HUDEP-2 (cell line): ENCODE measurements around the gene KLRC4.
"Not testable (repeated sequence)": the region's sequence is repeated elsewhere in the genome, so short reads cannot be mapped to it uniquely, and the experiment has no call there.

Experiments
- DNase-seq, 76 experiments: peaks; one replicate each; lab custom pipeline; 2025; ENCODE audit not compliant: unreplicated experiment in 76 of 76; lab: John Stamatoyannopoulos, UW

The KLRC4 gene

DNA sequence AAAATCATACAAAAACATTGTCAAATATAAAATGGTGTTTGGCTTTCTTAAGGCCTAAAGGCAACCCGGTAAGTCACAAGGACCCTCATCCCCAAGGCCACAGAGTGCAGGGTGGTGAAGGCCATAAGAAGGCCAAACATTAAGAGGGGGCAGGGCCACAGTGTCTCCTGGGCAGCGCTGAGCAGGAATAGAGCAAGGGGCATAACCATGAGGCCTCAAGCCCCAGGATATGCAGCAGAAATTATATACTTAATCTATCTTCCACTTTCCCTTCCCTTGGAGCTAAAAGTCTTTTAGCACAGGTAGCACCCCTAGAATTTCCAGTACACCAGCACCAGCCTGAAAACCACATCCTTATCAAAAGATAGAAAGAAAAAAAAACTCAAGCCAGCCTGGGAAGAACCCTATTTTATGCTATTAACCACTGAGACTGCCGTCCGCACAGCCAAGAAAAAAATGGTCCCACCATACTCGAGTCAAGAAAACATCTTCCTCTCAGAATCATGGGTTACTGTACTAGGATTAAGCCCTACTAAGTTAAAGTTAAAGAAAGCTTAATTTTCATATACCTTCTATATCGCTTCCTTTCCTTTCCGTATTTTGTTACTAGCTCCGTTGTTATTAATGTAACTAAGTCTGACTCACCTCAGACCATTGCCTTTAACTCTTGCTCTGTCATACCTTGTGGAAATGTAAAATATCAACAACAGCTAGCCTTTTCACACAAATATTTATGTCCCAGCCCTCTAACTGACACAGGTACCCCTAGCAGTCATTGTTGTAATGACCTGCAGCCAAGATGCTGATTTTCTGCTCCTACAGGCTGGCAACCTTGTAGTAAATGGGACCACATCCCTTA is 39.8 kb downstream of the KLRC4 start:
- DNase-seq = no peak

DNA sequence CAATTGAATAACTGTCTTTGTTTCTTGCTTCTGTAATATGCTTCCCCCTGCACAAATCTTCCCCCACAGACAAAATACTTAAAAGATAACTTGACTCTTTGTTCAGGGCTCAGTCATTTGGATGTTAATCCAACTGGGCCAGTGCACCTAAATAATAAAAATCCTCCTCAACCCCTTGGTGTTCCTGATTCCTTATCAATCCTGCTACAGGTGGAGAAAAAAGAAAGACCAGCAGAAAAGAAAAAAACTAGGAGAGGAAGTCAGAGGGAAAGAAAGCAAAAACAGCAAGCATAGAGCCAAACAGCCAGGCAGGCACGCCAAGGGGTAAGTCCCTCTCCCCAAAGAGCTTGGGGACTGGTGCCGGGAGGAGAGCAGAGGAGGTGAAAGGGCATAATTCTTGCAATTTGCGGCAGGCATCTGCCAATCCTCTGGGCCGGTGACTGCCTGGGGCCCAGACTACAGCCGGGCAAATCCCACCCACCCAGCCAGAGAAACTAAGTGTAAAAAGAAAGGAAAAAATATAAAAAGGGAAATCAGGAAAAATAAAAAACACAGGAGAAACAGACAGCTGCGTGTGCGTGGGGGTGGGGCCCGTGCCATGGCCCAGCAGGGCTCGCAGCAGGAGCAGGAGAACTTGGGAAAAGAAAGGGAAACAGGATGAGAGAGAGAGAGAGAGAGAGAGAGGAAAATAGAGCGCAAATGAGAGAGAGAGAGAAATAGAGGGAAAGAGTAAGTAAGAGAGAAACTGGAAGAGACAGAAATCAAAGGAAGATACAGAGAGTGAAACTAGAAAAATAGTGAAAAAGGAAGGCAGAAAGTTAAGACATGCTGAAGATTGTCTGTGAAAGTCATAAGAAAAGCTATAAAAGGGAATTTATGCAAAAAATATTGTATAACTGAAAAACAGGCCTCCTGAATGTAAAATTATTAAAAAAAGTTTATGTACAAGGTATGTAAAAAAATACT is 41.1 kb downstream of the KLRC4 start:
- DNase-seq = no peak

DNA sequence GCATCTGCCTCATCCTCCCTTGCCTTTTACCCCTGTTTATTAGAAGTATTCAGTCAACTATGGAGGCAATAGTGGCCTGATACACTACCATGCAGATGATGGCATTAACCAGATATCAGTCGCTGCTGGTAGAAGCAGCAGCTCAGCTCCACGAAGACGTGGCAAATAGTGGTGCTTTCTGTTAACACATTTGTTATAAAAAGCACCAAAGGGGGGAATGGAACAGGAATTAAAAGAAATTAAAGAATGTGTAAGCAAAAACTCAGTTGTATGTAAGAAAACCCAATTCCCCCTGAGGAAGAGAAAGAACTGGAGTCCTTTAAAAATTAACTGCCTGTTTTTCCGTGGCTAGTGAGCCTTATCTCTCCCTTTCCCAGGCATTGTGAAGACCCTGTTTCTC is 41.8 kb downstream of the KLRC4 start:
- DNase-seq = not testable (repeated sequence)

DNA sequence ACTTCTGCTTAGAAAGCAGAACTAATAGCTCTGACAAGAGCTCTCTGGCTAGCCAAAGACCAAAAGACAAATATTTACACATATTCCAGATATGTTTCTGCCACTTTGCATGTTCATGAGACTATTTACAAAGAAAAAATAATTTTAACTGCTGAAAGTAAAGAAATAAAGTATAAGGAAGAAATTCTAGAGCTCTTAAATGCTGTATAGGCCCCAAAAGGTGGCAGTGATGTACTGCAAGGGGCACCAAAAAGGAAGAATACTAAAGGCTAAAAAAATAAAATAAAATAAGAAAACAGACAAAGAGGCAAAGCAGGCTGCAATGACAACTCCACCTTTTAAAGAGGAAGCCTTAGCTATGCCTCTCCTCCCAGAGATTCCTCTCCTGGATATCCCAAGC is 42.7 kb downstream of the KLRC4 start:
- peak in 1 of 76 experiments; percentile 11 for DNase-seq

DNA sequence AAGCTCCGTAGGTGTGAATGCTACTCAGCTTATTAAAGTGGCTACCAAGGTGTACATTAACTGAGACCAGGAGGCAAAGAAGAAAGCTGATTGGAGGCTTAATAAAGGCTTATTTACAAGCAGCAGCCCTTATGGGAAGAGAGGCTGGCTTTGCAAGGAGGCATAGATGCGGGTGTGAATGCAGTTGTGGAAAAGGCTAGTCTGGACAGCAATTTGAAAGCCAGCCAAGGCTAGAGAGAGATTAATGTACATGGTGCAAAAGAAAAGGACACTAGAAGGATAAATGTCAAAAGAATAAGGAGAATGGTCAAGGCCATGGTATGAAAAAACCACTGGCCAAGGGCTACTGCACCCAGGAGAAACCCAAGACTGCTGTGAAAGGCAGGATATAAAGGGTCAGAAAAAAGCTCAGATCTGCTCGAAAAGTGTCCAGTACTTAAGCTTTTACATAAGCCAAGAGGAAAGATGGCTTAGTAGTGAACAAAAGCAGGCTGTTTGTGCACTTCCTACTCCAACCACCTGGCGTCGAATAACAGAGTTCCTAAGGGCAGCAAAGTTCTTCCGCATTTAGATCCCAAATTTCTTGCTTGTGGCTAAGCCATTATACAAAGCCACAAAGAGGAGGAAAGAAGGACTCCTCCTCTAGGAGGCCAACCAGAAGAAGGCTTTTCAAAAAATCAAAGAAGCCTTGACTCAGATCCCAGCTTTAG is 43.7 kb downstream of the KLRC4 start:
- peak in 2 of 76 experiments; percentile 1 to 40 for DNase-seq

DNA sequence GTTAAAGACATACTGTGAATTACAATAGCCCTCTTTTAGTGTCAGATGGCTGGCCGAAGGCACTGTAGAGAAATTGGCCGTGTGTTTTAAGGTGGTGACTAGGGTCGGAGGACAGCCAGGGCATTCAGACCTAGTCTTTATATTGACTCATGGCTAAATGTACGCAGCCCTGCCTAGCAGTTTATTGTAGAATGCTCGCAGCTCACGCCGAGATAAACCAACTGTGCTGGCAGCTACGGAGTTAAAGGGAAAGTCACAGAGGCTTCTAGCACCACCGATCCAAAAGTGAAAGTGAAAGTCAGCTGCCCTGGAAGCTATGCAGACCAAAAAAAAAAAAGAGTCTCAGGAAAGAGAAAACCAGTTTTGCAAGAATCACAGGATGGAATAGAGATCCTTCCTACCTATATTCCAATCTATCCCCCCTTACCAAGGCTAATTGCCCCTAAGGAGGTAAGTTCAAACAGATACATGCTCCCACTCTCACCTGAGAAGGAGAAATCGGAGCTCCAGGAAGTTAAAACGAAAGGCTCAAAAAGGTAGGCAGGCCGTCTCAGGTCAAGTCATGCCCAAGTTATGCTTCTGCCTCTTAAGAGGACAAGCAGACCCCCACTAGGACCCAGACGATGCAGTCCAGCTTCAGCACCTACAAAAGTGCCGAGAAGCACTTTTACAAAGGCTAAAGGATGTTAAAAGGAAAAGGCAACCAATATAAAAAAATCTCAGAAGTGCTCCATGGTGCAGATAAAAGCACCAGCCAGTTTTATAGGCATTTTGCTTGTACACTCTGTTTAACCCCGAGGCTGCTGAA is 44.5 kb downstream of the KLRC4 start:
- DNase-seq = peak in 67 of 76 experiments; percentile 2 to 62 (median 27)

DNA sequence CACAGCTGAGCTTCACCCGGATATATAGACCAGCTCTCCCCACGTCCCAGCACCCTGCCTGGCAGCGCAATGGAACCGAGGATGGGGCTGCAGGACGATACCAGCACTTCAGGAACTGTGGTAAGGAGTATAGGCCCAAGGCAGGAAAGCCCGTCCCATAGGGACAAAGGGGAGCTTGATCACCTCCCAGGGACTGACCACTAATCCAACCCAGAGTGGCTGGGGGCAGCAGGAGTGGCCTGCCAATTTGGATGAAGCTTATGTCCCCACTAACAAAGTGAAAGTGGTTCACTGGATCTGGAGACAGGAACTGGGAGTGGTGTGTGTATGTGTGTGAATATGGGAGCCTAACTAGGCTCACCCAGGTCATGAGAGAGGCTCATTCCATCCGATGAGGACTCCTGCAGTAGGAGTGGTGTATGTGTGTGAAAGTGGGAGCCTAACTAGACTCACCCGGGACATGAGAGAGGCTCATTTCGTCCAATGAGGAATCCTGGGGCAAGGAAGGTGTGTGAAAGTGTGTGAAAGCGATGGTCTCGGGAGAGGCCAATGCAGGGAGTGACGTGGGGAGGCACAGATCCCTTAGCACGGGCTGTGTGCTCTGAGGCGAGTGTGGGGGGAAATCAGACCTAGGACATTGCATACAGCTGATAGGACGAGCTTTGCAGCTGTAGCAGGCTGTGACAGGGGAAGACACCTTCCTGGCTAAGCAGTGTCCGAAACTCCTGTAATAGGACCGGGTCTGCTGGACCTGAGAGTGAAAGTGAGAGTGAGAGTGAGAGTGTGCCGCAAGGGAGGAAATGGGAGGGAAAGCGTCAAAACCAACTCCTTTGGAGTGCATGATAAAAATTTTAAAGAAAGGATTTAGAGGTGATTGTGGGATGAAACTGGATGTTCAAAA is 45.4 kb downstream of the KLRC4 start:
- peak in 19 of 76 experiments; percentile 1 to 51 (median 18) for DNase-seq

DNA sequence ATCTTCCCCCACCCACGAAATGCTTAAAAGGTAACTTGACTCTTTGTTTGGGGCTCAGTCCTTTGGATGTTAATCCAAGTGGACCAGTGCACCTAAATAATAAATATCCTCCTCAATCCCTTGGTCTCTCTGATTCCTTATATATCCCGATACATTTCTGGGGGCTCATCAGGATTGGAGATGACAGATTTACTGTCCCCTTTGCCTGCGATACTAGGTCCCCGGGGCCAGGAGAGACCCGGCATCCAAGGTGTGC is 46.0 kb downstream of the KLRC4 start:
- DNase-seq = no peak

DNA sequence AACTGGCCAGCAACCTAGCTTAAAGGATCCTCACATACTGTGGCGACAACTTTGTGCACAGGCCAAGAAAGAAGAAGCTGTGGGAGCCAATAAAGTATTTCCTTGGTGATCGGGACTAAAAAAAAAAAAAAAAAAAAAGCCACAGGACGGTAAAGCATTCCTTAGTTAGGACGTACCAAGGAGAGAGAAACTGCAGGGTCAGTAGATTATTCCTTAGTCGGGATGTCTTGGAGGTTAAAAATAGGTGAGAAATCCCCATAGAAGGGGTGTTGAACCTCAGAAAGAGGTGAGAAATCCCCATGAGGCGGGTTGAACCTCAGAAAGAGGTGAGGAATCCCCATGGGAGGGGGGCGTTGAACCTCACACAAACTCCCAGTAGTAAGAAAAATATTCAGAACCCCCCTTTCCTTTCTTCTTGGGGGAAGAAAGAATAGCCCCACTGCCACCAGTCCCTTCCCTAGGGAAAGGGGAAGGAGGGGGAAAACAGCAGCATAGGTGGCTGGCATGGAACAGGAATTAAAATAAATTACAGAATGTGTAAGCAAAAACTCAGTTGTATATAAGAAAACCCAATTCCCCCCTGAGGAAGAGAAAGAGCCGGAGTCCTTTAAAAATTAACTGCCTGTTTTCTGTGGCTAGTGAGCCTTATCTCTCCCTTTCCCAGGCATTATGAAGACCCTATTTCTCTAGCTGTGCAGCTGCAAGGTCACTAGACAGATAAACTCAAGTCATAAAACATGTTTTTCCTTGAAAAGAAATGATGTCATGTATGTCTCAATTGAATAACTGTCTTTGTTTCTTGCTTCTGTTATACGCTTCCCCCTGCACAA is 46.5 kb downstream of the KLRC4 start:
- no peak for DNase-seq

DNA sequence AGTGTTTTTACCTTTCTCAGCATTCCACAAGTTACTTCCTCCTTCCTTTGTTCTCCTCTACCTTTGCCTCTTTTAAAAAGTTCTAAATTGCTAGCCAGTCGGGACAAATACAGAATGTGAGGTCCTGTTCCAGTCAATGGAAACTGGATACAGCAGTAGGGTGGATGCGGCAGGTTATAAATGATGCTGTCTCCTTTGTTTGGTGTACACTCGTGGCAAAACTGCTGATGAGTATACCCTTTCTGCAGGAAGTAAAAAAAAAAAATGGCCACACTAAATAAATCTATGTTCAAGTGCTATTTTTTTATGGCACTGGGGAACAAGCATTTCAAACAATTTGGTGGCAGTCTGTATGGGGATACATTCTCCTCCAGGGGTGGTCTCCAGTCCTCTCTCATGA is 47.2 kb downstream of the KLRC4 start:
- DNase-seq = no peak

DNA sequence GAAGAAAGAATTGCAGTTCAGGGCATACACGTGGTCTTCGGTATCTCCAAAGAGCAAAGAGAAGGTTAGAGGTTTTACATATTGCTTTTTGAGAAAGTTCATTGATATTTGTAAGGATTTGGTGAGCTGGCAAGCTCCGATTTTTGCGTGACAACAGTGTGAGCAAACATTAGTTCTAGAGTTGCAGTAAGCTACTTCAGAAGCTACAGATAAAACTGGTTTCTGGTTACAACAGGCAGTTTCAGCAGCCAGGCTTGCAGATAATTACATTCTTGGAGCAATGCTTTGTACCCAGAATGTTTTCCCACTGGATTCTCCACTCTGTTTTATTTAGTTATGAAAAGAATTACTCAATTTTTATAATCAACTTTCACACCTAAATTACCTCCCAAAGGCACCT is 47.9 kb downstream of the KLRC4 start:
- no peak for DNase-seq

DNA sequence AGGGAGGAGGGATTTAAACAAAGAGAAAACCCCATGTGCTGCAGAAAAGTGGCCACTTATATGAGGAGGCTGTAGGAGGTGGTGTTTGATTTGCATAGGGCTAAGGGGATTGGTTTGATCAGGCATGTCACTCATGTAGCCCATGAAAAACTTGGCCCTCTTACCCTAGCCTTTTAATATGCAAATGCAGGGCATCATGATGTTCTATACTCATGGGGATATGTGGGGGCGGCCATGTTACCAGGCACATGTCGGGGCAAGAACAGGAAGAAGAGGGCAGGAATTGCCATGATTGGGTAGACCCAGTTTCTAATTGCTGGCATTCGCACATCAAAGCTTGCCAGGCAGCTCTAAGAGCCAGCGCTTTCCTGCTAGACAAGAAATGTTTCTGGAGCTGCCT is 48.5 kb downstream of the KLRC4 start:
- DNase-seq = no peak

DNA sequence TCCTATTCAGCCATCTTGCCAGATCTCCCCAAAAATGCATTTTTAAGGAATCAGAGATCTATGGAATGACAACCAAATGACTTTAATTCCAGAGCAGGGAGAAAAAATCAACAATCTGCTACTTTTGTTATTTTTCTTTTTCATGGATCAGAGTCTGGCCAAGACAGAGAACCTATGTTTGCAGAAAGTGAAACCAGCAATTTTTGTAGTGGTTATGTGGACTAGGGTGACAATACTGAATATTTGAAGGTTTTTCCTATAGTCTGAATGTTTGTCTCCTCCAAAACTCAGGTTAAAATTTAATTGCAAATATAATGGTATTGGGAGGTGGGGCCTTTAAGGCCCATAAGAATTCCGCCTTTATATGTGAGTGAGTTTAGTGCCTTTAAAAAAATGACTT is 50.6 kb downstream of the KLRC4 start:
- DNase-seq = no peak

DNA sequence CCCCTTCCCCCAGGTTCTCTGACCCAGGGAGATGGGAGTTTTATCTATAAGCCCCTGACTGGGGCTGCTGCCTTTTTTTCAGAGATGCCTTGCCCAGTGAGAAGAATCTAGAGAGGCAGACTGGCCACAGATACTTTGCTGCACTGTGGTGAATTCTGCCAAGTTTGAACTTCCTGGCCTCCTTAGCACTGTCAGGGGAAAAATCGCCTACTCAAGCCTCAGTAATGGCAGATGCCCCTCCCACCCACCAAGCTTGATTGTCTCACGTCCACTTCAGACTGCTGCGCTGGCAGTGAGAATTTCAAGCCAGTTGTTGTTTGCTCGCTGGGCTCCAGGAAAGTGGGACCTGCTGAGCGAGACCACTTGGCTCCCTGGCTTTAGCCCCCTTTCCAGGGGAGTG is 51.4 kb downstream of the KLRC4 start:
- no peak for DNase-seq
